Omental fat pad (tissue), 4 donors: Measurements from ENCODE around the gene ATP6V0C. TPM values are rescaled to one million over a fixed set of nuclear protein-coding genes. Genes with fewer than 3 reads are reported as not detected.
A peak's percentile ranks its signal among the peaks of the same experiment; 100 is the strongest.

Source experiments
- ATAC-seq: fragments of 150-250 bp; one replicate; pipeline ENCODE4 v1.9.1; 2016; ENCODE audit warnings: mild to moderate bottlenecking, moderate library complexity; ENCODE audit not compliant: low FRiP score
- DNase-seq: peaks from one replicate; pipeline ENCODE4 v3.0.0-alpha.2; 2019; ENCODE audit warnings: low spot score
- CTCF ChIP-seq, 3 donors: fragments of 450-650 bp; IDR thresholded peaks; one replicate each; pipeline ENCODE4 v1.5.1; 2016 to 2017; ENCODE audit warnings: antibody characterized with exemption in 3 of 3, mild to moderate bottlenecking in 3 of 3, moderate library complexity in 2 of 3
- total RNA-seq, 4 donors: library from RNA; depleted of rRNA; stranded (reverse); fragments of >200 nt; gene quantifications; one replicate each; pipeline ENCODE4 v1.1.0, GENCODE V29; 2016

Gene ATP6V0C
- total RNA-seq, 4 donors from 2014 or later, result 43.5 to 113 (median 67.9) TPM

- ATAC-seq (no peak), DNase-seq (no peak)
- TF ChIP-seq CTCF (IDR thresholded peaks at IDR 0.05), result no peak
Measured at GRCh38 chr16:2498531-2499253, 15.1 kb upstream of the ATP6V0C start.

- no peak for ATAC-seq
- TF ChIP-seq CTCF (IDR thresholded peaks at IDR 0.05), result no peak
Measured at GRCh38 chr16:2499454-2499853, 14.3 kb upstream of the ATP6V0C start.

GRCh38 chr16:2499890-2500429, 13.8 kb upstream of the ATP6V0C start:
- TF ChIP-seq CTCF (IDR thresholded peaks at IDR 0.05), result no peak
- ATAC-seq, result no peak

More at GRCh38 chr16:2499454-2499853, 14.3 kb upstream of the ATP6V0C start:
- DNase-seq, result no peak

GRCh38 chr16:2500430-2500917, 13.3 kb upstream of the ATP6V0C start:
- TF ChIP-seq CTCF (IDR thresholded peaks at IDR 0.05), result no peak
- ATAC-seq (no peak), DNase-seq (no peak)

More at GRCh38 chr16:2499890-2500429, 13.8 kb upstream of the ATP6V0C start:
- DNase-seq, result no peak

- TF ChIP-seq CTCF (IDR thresholded peaks at IDR 0.05), result peak in 2 of 3 donors; percentile 92 to 96
- ATAC-seq, result peak; percentile 86
- peak; percentile 77 for DNase-seq
Measured at GRCh38 chr16:2500918-2501750, 12.6 kb upstream of the ATP6V0C start.

GRCh38 chr16:2501946-2502895, 11.5 kb upstream of the ATP6V0C start:
- ATAC-seq (peak; percentile 0), DNase-seq (no peak)
- no peak for TF ChIP-seq CTCF (IDR thresholded peaks at IDR 0.05)
